Fibroblast of peridontal ligament (primary cell): ENCODE data around the gene MRPL43.

ENCODE experiments used
- DNase-seq: peaks from one replicate; pipeline ENCODE4 v3.0.0-alpha.2; 2010; ENCODE audit errors: extremely low read depth

Gene MRPL43

DNA sequence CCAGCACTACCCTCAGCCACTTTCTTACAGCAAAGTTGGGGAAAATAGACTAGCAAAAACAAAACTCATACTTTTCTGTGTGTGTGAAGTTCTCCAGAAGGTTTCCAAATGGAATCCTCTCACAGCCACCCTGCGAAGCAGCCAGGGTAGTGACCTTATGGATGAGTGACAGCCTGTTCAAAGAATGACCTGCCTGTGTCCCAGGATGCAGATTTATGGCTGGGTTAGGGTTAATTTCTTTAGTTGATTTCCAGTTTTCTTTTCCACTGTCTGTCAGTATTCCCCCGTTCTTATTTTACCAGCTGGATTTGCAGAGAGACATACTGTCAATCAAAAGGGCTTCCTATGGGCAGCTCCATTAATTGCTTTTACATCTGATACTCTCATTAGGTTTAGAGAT lies 20.4 kb downstream of the MRPL43 start:
- no peak for DNase-seq

DNA sequence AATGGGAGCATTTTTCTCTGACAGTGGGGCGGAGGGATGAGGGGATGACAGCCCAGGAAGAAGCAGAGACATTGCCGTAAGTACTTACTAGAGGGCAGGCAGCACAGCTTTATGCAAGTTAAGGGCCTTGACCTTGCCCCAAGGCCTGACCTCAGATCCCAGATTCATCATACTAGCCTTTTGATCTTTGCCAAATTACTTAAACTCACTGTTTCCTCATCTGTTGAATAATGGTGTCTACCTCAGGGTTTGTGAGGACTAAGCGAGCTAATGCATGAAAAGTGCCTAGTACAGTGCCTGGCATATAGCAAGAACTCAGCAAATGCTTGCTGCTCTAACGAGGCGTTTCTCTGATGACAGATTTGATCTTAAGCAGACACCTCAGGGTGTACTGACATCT lies 21.5 kb downstream of the MRPL43 start:
- DNase-seq, result no peak

DNA sequence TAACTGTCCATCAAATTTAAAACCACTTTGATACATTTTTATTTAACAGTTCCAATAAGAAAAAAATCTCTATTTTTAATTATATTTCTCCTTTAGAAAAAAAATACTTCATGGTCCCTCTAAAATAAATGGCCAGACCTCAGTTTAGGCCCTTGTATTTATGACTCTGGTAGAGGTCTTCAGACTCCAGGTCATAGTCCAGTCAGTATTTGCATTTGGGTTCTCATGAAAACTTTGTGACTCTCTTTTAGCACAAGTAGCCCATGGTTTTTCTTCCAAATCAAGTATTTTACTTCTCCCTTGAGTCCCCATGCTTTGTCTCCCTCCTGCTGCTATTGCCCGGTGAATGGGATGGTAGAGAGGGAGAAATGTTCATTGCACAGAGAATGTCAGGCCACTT lies 23.5 kb downstream of the MRPL43 start:
- DNase-seq, result no peak

DNA sequence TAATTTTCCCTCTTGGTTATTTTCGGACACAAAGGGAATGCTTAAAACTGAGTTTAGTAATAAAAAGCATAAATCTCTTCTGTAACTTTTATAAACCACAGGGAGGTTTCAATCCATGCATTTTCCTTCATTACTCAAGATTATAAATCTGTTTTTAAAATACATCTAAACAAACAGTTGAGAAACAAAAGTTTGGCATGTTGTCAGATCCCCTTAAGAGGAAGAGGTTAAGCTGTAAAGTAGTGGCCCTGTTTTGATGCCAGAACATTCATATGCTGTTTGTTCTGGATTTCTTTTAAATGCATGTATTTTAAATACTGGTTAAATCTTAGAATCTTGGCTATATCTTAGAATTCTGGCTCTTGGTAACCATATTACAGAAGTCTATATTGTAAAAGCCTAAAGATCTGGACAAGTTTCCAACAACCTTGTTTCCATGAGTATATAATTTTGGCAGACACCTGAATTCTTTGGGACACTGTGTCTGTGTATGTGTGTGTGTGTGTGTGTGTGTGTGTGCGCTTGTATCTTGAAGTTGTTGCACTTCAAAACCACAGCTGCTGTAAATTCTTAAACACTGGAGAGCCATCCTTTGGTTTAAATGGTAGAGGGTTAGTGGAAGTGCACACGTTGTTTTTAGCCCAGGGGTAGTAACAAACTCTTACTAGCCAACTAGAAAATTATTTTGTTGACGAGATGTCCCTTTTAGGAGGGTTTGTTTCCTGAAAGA lies 24.8 kb downstream of the MRPL43 start:
- DNase-seq, result no peak

DNA sequence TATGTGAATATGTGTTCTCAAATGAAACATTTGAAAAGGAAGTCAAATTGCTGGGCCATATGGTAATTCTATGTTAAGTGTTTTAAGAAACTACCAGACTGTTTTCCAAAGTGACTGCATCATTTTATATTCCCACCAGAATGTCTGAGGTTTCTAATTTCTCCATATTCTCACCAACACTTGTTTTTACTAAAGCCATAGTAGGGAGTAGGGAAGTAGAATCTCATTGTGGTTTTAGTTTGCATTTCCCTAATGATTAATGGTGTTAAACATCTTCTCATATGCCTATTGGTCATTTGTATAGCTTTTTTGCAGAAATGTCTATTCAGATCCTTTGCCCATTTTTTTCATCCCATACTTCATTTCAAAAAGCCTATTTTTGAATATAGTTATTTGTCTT lies 27.0 kb downstream of the MRPL43 start:
- DNase-seq, result no peak

DNA sequence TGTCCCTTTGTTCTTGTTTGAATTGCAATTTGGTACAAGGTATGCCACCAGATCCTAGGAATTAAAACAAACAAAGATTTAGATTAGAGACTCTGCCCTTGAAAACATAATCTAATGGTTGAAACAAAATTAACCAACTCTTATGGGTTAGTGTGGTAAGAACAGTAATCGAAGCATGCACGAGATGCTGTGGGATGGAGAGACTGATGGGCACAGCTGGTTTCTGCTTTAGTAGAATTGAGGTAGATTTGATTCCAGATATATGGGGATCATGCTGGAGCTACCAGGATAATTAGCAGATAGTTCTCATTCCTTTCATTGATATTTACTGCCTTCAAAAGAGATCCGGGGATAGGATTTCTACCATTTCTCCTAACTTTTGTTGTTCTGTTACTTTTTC lies 38.4 kb downstream of the MRPL43 start:
- DNase-seq, result no peak

DNA sequence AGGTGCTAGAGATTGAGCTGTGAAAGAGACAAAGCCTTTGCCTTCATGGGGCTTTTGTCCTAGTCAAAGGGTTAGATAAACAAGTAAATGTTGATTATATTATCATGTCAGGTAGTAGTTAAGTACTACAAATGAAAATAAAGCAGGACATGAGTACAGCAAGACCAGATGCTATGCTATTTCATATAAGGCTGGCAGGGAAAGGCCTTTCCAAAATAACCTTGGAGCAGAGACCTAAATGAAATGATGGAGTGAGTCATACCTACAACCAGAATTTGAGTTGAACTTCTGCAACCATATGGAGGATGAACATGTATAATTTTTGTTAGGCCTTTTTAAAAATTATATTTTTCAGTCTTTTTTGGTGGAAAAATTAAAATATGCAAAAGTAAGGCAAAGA lies 41.5 kb downstream of the MRPL43 start:
- no peak for DNase-seq

DNA sequence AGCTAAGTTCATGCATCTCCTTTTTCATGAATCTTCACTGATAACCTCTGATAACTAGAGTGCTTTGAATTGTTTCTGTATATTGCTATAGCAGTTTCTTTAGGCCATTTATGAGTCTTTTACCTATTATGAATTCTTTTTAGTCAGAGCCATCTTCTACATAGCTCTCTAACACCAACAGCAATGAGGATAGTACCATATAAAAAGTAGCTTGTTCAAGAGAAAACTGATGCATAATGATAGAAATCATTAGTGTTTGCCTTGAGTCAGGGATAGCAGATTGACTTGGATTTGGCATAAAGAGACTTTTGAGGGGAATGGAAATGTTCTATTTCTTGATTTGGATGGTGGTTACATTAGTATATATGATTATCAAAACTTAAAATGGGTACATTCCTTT lies 43.8 kb downstream of the MRPL43 start:
- no peak for DNase-seq

DNA sequence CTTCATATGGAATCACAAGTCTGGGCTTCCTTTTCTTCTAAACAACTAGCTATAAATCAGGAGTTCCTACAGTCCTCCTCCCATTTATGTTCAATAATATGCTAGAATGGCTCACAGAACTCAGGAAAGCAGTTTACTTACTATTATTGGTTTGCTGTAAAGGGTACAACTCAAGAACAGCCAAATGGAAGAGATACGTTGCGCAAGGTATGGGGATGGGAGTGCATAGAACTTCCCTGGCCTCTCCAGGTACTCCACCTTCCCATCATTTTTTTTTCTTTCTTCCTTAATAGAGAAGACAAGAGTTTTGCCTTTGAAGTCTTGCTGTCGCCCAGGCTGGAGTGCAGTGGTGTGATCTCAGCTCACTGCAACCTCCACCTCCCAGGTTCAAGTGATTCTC lies 45.1 kb downstream of the MRPL43 start:
- no peak for DNase-seq

DNA sequence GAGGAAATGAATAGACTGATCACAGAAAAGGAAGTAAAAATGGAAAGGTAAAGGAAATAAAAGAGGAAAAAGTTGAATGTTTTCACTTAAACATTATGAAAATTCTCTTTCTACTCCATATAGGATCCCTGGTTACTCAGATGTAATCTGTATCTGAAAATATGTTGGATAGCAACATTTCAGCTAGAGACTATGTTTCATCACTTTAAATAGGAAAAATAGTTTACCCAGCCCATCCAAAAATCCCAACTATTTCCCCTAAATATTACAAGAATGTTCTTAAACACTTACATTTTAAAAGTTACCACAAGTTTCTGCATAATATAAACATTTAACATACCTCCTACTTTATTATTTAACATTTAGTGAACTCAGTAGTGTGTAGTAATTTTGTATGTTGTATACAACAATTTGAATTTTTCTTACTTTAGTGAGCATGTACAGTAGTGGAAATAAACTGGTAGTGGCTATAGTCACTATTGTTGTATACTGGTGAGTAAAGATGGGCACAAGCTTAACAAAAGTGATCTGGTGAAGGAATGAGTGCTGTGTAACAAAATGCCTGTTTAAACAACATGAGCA lies 47.4 kb downstream of the MRPL43 start:
- peak; percentile 60 for DNase-seq
